GM11168 (cell line): ENCODE measurements around the gene CRB3.

Experiments used
- in situ Hi-C: fragments of 300-500 bp; cut with MboI; formaldehyde crosslinking; loops from one replicate; pipeline ENCODE4 v1.12.0; 2022; ENCODE audit warnings: low sequenced_read_pairs; ENCODE audit not compliant: unreplicated experiment

The CRB3 gene

GRCh38 chr19:6431891-6432290 is 32.2 kb upstream of the CRB3 start:
- in situ Hi-C loops: no loop called here

- in situ Hi-C loops: no loop called here
These were observed 30.9 kb upstream of the CRB3 start for GRCh38 chr19:6433165-6433564.

GRCh38 chr19:6433663-6434062 is 30.4 kb upstream of the CRB3 start, which contains the start of gene SLC25A41:
Gene SLC25A41 (minus strand): TSS chr19:6433763. CDS start chr19:6433693, 70 bp downstream.
- in situ Hi-C loops: no loop called here

GRCh38 chr19:6439743-6440142 is 24.3 kb upstream of the CRB3 start:
- in situ Hi-C loops: no loop called here

GRCh38 chr19:6440905-6441304 is 23.2 kb upstream of the CRB3 start:
- in situ Hi-C loops: no loop called here

GRCh38 chr19:6442087-6442688 is 21.9 kb upstream of the CRB3 start:
- in situ Hi-C loops: no loop called here

GRCh38 chr19:6443986-6444385 is 20.1 kb upstream of the CRB3 start:
- in situ Hi-C loops: no loop called here

DNA sequence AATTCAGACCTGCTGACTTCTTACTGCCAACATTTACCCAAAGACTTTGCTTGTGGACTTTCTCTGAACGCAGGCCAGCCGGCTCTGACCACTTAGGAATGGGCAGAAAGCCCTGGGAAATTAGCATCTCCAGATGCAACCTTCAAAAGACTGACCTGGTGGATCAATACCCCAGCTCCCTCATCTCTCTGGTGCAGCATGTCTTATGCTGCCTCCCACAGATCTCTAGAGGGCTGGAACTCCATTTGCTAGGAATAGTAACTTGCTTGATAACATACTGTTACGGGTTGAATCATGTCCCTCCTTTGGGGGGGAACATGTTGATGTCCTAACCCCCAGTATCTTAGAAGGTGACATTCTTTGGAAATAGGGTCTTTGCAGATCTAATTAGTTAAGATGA is 17.6 kb upstream of the CRB3 start:
- in situ Hi-C loops: no loop called here

GRCh38 chr19:6448045-6448444 is 16.0 kb upstream of the CRB3 start:
- in situ Hi-C loops: no loop called here

DNA sequence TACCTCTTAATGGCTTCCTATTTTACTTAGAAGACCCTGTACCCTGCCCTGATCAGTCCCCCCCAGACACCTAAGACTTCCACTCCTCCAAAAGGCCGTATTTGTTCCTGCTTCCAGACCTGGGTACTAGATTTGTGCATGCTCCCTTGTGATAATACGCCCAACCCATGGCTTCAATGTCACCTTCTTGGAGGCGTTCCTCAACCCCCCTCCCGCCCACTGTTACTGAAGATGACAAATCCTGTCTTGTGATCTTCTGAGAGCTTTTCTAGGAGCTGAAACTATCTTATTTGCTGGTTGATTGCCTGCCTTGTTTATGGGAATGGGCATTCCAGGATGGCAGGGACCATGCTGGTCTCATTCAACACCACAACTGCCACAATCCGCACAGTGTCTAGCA is 13.9 kb upstream of the CRB3 start:
- in situ Hi-C loops: no loop called here

GRCh38 chr19:6451583-6452222 is 12.4 kb upstream of the CRB3 start:
- in situ Hi-C loops: no loop called here

- in situ Hi-C loops: no loop called here
These were observed 11.9 kb upstream of the CRB3 start for GRCh38 chr19:6452223-6452614.

DNA sequence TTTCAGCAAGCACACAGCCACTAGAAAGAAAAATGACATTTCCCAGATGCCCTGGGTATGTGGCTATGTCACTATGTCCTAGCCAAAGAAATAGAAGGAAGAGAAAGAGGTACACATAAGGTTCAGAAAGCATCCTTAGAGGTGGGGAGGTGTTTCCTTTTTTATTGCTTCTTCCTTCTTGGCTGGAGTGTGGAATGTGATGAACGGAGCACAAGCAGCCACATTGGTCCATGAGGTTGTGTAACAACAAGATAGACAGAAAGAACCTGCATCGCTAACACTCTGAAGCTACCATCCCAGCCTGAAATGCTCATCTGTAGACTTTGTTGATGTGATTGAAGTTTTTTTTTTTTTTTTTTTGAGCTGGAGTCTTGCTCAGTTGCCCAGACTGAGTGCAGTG is 11.2 kb upstream of the CRB3 start:
- in situ Hi-C loops: no loop called here

- in situ Hi-C loops: no loop called here
These were observed 10.0 kb upstream of the CRB3 start for GRCh38 chr19:6453951-6454565.

GRCh38 chr19:6455924-6456323 is 8.1 kb upstream of the CRB3 start:
- in situ Hi-C loops: no loop called here

DNA sequence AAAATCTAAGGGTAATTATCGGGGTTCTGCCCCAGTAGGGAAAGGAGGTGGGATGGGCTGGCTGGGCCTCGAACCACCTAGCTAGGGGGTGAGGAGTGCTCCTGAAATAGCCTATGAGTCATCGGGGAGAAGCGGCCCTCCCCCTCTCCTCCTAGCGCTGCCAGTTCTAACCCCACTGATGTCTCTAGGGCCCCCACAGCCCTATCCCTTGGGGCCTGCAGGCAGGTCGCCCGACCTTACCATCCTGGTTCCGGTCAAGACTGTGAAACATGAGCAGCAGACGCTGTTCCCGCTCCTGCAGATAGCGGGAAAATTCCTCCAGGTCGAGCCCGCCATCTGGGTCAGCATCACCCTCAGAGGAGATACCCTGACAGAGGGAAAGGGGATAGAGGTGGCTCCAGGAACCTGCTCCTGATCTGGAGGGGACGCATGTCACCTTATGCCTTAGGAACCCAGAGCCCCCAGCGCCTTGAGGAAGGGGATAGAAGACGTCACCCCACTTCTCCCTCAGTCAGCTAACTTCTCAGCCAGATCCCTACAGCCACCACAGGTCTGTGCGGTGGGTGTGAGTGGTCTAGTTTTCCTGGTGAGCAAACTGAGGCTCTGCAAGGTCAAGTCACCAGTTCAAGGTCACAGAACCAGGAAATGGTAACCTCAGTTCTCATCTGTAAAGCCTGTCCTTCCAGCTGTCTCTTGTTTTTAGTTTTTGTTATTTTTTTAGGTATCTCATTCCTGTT is 5.9 kb upstream of the CRB3 start:
- in situ Hi-C loops: no loop called here

DNA sequence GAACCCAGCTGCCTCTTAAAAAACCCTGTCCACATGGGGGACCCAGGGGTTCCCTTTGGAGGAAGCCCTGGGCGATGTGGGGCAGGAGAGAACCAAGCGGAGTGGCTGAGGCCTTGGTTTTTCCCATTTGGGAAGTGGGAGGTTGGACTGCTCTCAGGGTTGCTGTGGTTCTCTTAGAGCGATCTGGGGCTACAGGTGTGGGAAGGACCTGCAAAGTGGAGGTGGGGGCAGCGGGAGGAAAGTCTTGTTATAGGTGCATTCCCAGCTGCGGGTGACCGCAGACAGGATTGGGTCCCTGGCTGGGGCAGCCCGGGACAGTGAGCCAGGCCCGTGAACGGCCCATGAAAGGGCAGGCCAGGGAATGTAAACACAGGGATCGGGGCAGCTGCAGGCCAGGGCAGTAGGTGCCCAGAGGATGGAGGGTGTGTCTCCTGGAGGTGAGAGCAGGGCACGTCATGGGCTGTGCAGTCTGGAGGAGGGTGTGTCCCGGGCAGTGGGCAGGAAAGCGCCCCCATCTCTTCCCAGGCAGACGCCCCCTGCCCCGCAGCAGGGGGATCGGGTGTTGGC is 5.3 kb upstream of the CRB3 start:
- in situ Hi-C loops: no loop called here

DNA sequence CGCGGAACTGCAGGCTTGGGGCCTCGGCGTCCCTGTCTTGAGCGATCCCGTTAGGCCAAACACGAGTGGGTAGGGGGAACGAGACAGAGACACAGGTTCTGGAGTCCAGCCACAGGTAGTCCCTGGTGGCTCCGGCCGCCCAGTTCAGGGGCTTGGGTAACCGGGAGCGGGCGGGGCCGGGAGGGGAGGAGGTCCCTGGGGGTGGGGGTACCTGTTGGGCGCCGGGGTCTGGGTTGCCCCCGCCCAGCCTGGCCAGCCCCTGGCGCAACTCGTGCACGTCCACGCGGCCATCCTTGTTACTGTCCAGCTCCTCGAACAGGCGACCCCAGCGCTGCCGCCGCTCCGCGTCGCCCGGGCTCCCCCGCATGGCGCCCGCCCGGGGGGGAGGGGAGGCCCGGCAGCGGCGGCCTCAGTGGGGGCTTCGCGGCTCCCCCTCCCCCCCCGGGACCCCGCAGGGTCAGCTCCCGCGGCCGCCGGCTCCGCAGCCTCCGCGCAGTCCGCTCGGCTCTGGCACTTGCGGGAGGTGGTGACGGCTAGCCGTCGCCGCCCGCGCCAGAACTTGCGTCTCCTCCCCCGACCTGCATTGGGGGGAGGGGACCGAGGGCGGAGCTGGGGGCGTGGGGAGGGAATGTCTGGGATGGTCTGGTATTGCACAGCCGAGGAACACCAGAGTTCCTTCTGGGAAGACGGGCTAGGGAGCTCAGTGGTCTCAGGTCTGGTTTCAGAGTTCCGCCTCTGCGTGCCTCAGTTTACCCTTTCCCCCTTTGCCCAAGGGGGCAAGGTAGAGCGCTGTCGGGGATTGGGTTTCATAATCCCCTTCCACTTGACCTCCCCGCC is 4.6 kb upstream of the CRB3 start, which contains the start of gene SLC25A23:
Gene SLC25A23, minus strand, starts transcription at position 531 of the 837 bp plus-strand sequence. Its CDS starts 164 bp downstream, at position 367.
- in situ Hi-C loops: no loop called here

DNA sequence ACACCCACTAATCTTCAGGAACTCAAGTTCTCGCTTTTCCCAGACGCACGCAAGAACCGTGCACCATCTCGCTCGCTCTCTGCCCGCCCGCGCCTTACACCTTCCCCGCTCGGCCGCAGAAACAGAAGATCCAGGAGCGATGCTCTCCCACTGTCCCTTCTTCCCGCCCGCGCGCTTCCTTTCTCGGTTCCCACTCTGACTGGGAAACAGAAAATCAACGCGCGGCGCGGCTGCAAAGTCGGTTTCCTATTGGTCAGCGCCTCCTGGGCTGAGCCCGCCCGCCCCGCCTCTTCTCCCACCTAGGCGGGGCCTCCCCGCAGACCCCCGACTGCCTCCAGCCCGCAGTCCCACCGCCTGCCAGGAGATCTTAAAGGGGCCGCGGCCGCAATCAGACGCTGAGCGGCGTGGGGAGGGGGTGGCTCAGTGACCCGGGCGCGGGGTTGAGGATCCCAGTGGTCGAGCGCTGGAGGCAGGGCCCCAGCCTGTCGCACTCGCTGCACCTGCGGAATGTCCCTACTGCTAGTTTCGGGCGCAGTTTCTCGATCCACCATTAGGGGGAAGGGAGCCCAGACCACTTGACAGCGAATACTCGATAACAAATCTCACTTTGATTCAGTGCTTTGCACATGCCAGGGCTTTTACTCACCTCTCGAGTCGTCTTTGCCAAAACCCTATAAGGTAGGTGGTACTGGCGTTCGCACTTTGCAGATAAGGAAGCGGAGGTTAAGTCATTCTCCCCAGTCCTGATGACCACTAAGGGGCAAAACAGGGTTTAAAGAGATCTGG is 3.8 kb upstream of the CRB3 start:
- in situ Hi-C loops: no loop called here
